ENCODE data around the gene EDC3. TPM values are rescaled to one million over a fixed set of nuclear protein-coding genes. Genes with fewer than 3 reads are reported as not detected.

The EDC3 gene
- total and polyA plus RNA-seq, 9 of the 15 experiments (the other 6 are each of a cell fraction or from before 2014, with no cell fraction given) = 11.7 to 63.9 (median 32.8) TPM

DNA sequence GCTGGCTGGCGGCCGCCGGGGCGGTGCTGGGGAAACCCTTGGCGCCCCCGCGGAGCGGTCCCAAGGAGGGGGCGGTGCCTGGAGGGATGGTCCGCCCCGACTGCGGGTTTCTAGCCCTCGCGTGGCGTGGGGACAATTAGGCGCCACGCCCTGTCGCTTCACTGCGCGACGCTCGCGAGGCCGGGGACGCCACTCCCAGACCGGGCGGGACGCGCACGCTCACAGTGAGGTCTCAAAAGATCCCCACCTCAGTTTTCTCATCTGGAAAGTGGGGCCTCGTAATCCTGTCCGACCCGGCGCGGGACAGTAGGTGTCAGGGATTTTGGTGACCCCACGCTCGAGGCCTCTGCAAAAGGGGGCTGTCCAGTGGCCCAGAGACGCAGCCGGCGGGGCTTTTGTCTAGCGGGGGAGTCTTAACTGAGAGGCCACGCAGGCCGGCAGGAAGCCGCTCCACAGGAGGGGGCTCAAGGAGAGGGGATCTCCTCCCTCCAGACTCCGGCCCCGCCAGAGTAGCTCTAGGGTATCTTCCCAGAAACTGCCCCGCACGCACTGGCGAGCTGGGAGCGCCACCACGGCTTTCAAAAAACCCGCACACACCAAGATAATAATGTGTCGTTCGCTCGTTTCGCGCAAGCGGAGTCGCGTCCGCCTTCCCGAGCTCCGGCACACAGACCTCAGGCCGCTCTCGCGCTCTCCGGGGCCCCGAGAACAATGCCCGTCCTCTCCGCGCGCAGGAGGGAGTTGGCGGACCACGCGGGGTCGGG, 80.9 kb downstream of the EDC3 start (continued):
- TF ChIP-seq, protein P1, sequence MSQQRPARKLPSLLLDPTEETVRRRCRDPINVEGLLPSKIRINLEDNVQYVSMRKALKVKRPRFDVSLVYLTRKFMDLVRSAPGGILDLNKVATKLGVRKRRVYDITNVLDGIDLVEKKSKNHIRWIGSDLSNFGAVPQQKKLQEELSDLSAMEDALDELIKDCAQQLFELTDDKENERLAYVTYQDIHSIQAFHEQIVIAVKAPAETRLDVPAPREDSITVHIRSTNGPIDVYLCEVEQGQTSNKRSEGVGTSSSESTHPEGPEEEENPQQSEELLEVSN (IDR thresholded peaks at IDR 0.05; ENCODE audit: borderline replicate concordance in 1 of 2, extremely low read depth in 1 of 2, insufficient read depth in 1 of 2, insufficient read length in 1 of 2, low read depth in 1 of 2, low read length in 1 of 2, poor library complexity in 1 of 2, severe bottlenecking in 1 of 2) = peak in 1 of 2 experiments; percentile 49
- TF ChIP-seq GABPB2 (CRISPR knock-in tag; conservative IDR thresholded peaks at IDR 0.05) (no peak), BCL6 (CRISPR knock-in tag; IDR thresholded peaks at IDR 0.05) (no peak), ATF1 (CRISPR knock-in tag; IDR thresholded peaks at IDR 0.05) (no peak), ATF1 (tag; IDR thresholded peaks at IDR 0.05) (no peak), SMAD1 (IDR thresholded peaks at IDR 0.05; ENCODE audit: low read depth, low read length, partially characterized antibody) (no peak), HEY1 (CRISPR knock-in tag; IDR thresholded peaks at IDR 0.05; ENCODE audit: borderline replicate concordance) (no peak), POLR2H (tag; IDR thresholded peaks at IDR 0.05; ENCODE audit: low read depth) (no peak), SNRNP70 (optimal IDR thresholded peaks at IDR 0.05; ENCODE audit: low read depth, low read length) (no peak), CBX1 (IDR thresholded peaks at IDR 0.05; ENCODE audit: low read depth) (peak; percentile 84; the same call in 1 of the 2 replicates), ZNF133 (CRISPR knock-in tag; IDR thresholded peaks at IDR 0.05) (no peak), GATAD2B (IDR thresholded peaks at IDR 0.05; ENCODE audit: borderline replicate concordance) (0 out of 2 replicates have a peak, but pooled peaks have one; percentile 72), ZSCAN32 (CRISPR knock-in tag; IDR thresholded peaks at IDR 0.05) (0 out of 2 replicates have a peak, but pooled peaks have one; percentile 37), CBX3 (IDR thresholded peaks at IDR 0.05; ENCODE audit: borderline replicate concordance in 1 of 2, low read length in 2 of 2) (peak in 1 of 2 experiments; percentile 67; a peak in 1 of 3 replicates), CXXC5 (CRISPR knock-in tag; IDR thresholded peaks at IDR 0.05) (peak; percentile 51), EHMT2 (IDR thresholded peaks at IDR 0.05) (no peak), PPARD (CRISPR knock-in tag; IDR thresholded peaks at IDR 0.05) (no peak)
- TF ChIP-seq, protein P2, sequence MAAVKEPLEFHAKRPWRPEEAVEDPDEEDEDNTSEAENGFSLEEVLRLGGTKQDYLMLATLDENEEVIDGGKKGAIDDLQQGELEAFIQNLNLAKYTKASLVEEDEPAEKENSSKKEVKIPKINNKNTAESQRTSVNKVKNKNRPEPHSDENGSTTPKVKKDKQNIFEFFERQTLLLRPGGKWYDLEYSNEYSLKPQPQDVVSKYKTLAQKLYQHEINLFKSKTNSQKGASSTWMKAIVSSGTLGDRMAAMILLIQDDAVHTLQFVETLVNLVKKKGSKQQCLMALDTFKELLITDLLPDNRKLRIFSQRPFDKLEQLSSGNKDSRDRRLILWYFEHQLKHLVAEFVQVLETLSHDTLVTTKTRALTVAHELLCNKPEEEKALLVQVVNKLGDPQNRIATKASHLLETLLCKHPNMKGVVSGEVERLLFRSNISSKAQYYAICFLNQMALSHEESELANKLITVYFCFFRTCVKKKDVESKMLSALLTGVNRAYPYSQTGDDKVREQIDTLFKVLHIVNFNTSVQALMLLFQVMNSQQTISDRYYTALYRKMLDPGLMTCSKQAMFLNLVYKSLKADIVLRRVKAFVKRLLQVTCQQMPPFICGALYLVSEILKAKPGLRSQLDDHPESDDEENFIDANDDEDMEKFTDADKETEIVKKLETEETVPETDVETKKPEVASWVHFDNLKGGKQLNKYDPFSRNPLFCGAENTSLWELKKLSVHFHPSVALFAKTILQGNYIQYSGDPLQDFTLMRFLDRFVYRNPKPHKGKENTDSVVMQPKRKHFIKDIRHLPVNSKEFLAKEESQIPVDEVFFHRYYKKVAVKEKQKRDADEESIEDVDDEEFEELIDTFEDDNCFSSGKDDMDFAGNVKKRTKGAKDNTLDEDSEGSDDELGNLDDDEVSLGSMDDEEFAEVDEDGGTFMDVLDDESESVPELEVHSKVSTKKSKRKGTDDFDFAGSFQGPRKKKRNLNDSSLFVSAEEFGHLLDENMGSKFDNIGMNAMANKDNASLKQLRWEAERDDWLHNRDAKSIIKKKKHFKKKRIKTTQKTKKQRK (IDR thresholded peaks at IDR 0.05; ENCODE audit: borderline replicate concordance, low read depth, low read length) = no peak
- TF ChIP-seq, protein P3, sequence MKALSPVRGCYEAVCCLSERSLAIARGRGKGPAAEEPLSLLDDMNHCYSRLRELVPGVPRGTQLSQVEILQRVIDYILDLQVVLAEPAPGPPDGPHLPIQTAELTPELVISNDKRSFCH (CRISPR knock-in tag; IDR thresholded peaks at IDR 0.05) = no peak
- TF ChIP-seq, protein P3 (tag; IDR thresholded peaks at IDR 0.05) = no peak
- TF ChIP-seq, protein P4, sequence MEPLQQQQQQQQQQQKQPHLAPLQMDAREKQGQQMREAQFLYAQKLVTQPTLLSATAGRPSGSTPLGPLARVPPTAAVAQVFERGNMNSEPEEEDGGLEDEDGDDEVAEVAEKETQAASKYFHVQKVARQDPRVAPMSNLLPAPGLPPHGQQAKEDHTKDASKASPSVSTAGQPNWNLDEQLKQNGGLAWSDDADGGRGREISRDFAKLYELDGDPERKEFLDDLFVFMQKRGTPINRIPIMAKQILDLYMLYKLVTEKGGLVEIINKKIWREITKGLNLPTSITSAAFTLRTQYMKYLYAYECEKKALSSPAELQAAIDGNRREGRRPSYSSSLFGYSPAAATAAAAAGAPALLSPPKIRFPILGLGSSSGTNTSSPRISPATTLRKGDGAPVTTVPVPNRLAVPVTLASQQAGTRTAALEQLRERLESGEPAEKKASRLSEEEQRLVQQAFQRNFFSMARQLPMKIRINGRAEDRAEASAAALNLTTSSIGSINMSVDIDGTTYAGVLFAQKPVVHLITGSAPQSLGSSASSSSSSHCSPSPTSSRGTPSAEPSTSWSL (CRISPR knock-in tag; IDR thresholded peaks at IDR 0.05; ENCODE audit: borderline replicate concordance) = no peak

All from K562 (cell line).